Testis (tissue), 3 donors: Measurements from ENCODE around the gene ASXL1. TPM values are rescaled to one million over a fixed set of nuclear protein-coding genes. Genes with fewer than 3 reads are reported as not detected.

Source experiments
- DNase-seq: peaks from one replicate; pipeline ENCODE4 v3.0.0-alpha.2; 2019
- H3K27ac ChIP-seq, 2 donors: fragments of 200-600 bp; sonication (generic); one replicate each; pipeline ENCODE4 v1.5.1; 2019
- H3K27me3 ChIP-seq: fragments of 200-600 bp; sonication (generic); one replicate; pipeline ENCODE4 v1.5.1; 2019
- H3K36me3 ChIP-seq: fragments of 200-600 bp; sonication (generic); one replicate; pipeline ENCODE4 v1.5.1; 2017; ENCODE audit warnings: low read depth; ENCODE audit errors: missing control alignments
- H3K4me1 ChIP-seq: fragments of 200-600 bp; sonication (generic); one replicate; pipeline ENCODE4 v1.5.1; 2019
- H3K4me3 ChIP-seq, 2 donors: fragments of 200-600 bp; sonication (generic); one replicate each; pipeline ENCODE4 v1.5.1; 2017 to 2019
- H3K9me3 ChIP-seq: fragments of 200-600 bp; sonication (generic); one replicate; pipeline ENCODE4 v1.5.1; 2017
- CTCF ChIP-seq, 3 experiments: fragments of 450-650 bp in 2 of 3; fragments of 200-600 bp in 1 of 3; sonication (generic) in 1 of 3; IDR thresholded peaks; one replicate each; pipeline ENCODE4 v1.5.1; 2016 to 2019; ENCODE audit warnings: antibody characterized with exemption in 3 of 3, mild to moderate bottlenecking in 2 of 3, moderate library complexity in 1 of 3
- POLR2A ChIP-seq: fragments of 450-650 bp; IDR thresholded peaks from one replicate; pipeline ENCODE4 v1.6.1; 2017; ENCODE audit warnings: antibody characterized with exemption, mild to moderate bottlenecking, moderate library complexity
- WGBS, 2 donors: methylation state at CpG; one replicate each; pipeline ENCODE4 v1.1.5; 2018; 5-methylcytosine and 5-hydroxymethylcytosine counted together
- intact Hi-C: fragments of 100-400 bp; cut with DNase I; formaldehyde crosslinking; loops from one replicate; pipeline ENCODE4 v1.15.1; 2023; ENCODE audit warnings: low total_unique reads
- polyA plus RNA-seq: library from polyadenylated mRNA; stranded (reverse); fragments of 350-450 nt; fragmentation: Illumina TruSeq; extraction: RNeasy Lipid Tissue Mini Kit (QIAGEN cat#74804); gene quantifications from one replicate; pipeline ENCODE4 v1.2.3, GENCODE V29; 2014; ENCODE audit warnings: low read depth, low replicate concordance; ENCODE audit not compliant: insufficient read depth
- total RNA-seq, 2 donors: library from RNA; depleted of rRNA; stranded (reverse); fragments of >200 nt; gene quantifications; one replicate each; pipeline ENCODE4 v1.2.3, GENCODE V29; 2016

Gene ASXL1
- total and polyA plus RNA-seq, 3 donors from 2014 or later: 101 to 161 (median 125) TPM

GRCh38 chr20:32343439-32343838 lies 14.7 kb upstream of the ASXL1 start:
- no peak for DNase-seq
- H3K27ac ChIP-seq: no peak overlapping the region
- H3K4me1 ChIP-seq: no peaks in the 10 kb centered on the region
- no peaks in the 10 kb centered on the region for H3K27me3 ChIP-seq
- no peaks in the 10 kb centered on the region for H3K36me3 ChIP-seq
- intact Hi-C loops: no loop called here
- no peak overlapping the region for H3K4me3 ChIP-seq
- 92 to 93% methylated on average over 3 of the region's 3 CpGs for WGBS, 2 donors
- TF ChIP-seq POLR2A (no peak), CTCF (IDR thresholded peaks at IDR 0.05) (no peak)
- no peaks in the 10 kb centered on the region for H3K9me3 ChIP-seq

GRCh38 chr20:32344835-32345506 lies 13.2 kb upstream of the ASXL1 start:
- DNase-seq: no peak

GRCh38 chr20:32348207-32348606 lies 9.9 kb upstream of the ASXL1 start:
- Histone ChIP-seq H3K27ac (no peak overlapping the region), H3K4me1 (no peaks in the 10 kb centered on the region), H3K36me3 (no peaks in the 10 kb centered on the region), H3K9me3 (no peaks in the 10 kb centered on the region), H3K27me3 (no peaks in the 10 kb centered on the region), H3K4me3 (no peak overlapping the region)
- DNase-seq: no peak
- WGBS, 2 donors: 83 to 87% methylated on average over 3 of the region's 3 CpGs
- intact Hi-C loops: no loop called here
- TF ChIP-seq CTCF (IDR thresholded peaks at IDR 0.05) (no peak), POLR2A (no peak)

More at GRCh38 chr20:32344835-32345506, 13.2 kb upstream of the ASXL1 start:
- no peaks in the 10 kb centered on the region for H3K9me3 ChIP-seq
- H3K4me1 ChIP-seq: no peaks in the 10 kb centered on the region
- no peak overlapping the region for H3K27ac ChIP-seq
- no peaks in the 10 kb centered on the region for H3K36me3 ChIP-seq
- intact Hi-C loops: no loop called here
- no peaks in the 10 kb centered on the region for H3K27me3 ChIP-seq
- WGBS, 2 donors: 58 to 62% methylated on average over 7 of the region's 7 CpGs
- no peak overlapping the region for H3K4me3 ChIP-seq
- TF ChIP-seq POLR2A (no peak), CTCF (IDR thresholded peaks at IDR 0.05) (no peak)

GRCh38 chr20:32350421-32350820 lies 7.7 kb upstream of the ASXL1 start:
- WGBS, 2 donors: 78 to 93% methylated on average over 3 of the region's 3 CpGs
- TF ChIP-seq POLR2A: no peak
- Histone ChIP-seq H3K4me3 (no peak overlapping the region), H3K27ac (no peak overlapping the region), H3K36me3 (no peaks in the 10 kb centered on the region), H3K9me3 (no peaks in the 10 kb centered on the region), H3K4me1 (no peaks in the 10 kb centered on the region), H3K27me3 (no peaks in the 10 kb centered on the region)
- no peak for DNase-seq
- intact Hi-C loops: no loop called here

- H3K36me3 ChIP-seq: no peaks in the 10 kb centered on the region
- DNase-seq: no peak
- 92 to 97% methylated on average over 3 of the region's 3 CpGs for WGBS, 2 donors
- intact Hi-C loops: no loop called here
- peaks cover 4% of the 10 kb centered on the region for H3K4me1 ChIP-seq
- no peak overlapping the region for H3K4me3 ChIP-seq
- TF ChIP-seq POLR2A (no peak), CTCF (IDR thresholded peaks at IDR 0.05) (no peak)
- no peak overlapping the region for H3K27ac ChIP-seq
- no peaks in the 10 kb centered on the region for H3K27me3 ChIP-seq
- H3K9me3 ChIP-seq: no peaks in the 10 kb centered on the region
These were observed 5.9 kb upstream of the ASXL1 start for GRCh38 chr20:32352121-32352720.
